HL-60 (cell line): ENCODE results near the gene SPRR2B.

ENCODE experiments used
- POLR2AphosphoS5 ChIP-seq: IDR thresholded peaks from 2 replicates; pipeline ENCODE4 v1.6.1; 2012; ENCODE audit warnings: low read depth
- REST ChIP-seq: IDR thresholded peaks from 2 replicates; pipeline ENCODE4 v1.6.1; 2012; ENCODE audit warnings: low read depth; ENCODE audit not compliant: insufficient replicate concordance
- TF ChIP-seq, protein P1 (sequence below): IDR thresholded peaks from one replicate; pipeline ENCODE4 v1.5.1; 2011; ENCODE audit warnings: low read length, control low read depth, inconsistent platforms; ENCODE audit not compliant: insufficient read depth

GRCh38 chr1:153070243-153070642 lies 1.2 kb downstream of the SPRR2B start:
- TF ChIP-seq POLR2AphosphoS5 (no peak), REST (no peak)
- TF ChIP-seq, protein P1, sequence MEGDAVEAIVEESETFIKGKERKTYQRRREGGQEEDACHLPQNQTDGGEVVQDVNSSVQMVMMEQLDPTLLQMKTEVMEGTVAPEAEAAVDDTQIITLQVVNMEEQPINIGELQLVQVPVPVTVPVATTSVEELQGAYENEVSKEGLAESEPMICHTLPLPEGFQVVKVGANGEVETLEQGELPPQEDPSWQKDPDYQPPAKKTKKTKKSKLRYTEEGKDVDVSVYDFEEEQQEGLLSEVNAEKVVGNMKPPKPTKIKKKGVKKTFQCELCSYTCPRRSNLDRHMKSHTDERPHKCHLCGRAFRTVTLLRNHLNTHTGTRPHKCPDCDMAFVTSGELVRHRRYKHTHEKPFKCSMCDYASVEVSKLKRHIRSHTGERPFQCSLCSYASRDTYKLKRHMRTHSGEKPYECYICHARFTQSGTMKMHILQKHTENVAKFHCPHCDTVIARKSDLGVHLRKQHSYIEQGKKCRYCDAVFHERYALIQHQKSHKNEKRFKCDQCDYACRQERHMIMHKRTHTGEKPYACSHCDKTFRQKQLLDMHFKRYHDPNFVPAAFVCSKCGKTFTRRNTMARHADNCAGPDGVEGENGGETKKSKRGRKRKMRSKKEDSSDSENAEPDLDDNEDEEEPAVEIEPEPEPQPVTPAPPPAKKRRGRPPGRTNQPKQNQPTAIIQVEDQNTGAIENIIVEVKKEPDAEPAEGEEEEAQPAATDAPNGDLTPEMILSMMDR = no peak
